Lower leg skin (tissue), 3 donors: ENCODE measurements around the gene ARIH2.

Experiments
- POLR2A ChIP-seq, 2 donors: fragments of 450-650 bp; IDR thresholded peaks; one replicate each; pipeline ENCODE4 v1.6.1; 2016 to 2017; ENCODE audit warnings: antibody characterized with exemption in 2 of 2, mild to moderate bottlenecking in 1 of 2, moderate library complexity in 1 of 2
- TF ChIP-seq, protein P1 (sequence below), 3 donors: fragments of 450-650 bp; IDR thresholded peaks; one replicate each; pipeline ENCODE4 v1.5.1; 2016; ENCODE audit warnings: antibody characterized with exemption in 3 of 3, mild to moderate bottlenecking in 3 of 3, moderate library complexity in 2 of 3

- TF ChIP-seq, protein P1, sequence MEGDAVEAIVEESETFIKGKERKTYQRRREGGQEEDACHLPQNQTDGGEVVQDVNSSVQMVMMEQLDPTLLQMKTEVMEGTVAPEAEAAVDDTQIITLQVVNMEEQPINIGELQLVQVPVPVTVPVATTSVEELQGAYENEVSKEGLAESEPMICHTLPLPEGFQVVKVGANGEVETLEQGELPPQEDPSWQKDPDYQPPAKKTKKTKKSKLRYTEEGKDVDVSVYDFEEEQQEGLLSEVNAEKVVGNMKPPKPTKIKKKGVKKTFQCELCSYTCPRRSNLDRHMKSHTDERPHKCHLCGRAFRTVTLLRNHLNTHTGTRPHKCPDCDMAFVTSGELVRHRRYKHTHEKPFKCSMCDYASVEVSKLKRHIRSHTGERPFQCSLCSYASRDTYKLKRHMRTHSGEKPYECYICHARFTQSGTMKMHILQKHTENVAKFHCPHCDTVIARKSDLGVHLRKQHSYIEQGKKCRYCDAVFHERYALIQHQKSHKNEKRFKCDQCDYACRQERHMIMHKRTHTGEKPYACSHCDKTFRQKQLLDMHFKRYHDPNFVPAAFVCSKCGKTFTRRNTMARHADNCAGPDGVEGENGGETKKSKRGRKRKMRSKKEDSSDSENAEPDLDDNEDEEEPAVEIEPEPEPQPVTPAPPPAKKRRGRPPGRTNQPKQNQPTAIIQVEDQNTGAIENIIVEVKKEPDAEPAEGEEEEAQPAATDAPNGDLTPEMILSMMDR (IDR thresholded peaks at IDR 0.05), result no peak
- TF ChIP-seq POLR2A (IDR thresholded peaks at IDR 0.05), result no peak
Measured at GRCh38 chr3:48960841-48961413, 42.3 kb downstream of the ARIH2 start.
